ENCODE data around the gene WDR35.

The WDR35 gene

GRCh38 chr2:20005891-20006470 is 16.1 kb upstream of the WDR35 start:
- Histone ChIP-seq H3K9ac (ENCODE audit: low read depth, low read length) (no peak overlapping the region), H3K27me3 (ENCODE audit: insufficient read depth, low read length) (peaks cover 10% of the 10 kb centered on the region), H3K9me3 (ENCODE audit: insufficient read depth, low read depth, low read length) (no peaks in the 10 kb centered on the region), H3K4me3 (ENCODE audit: low read length) (no peak overlapping the region), H3K4me1 (ENCODE audit: insufficient read depth, low read length) (peaks cover 4% of the 10 kb centered on the region; the same call in 1 of the 2 replicates), H3K27ac (ENCODE audit: low read length) (no peak overlapping the region), H3K36me3 (ENCODE audit: insufficient read depth, low read depth, low read length) (no peaks in the 10 kb centered on the region)

GRCh38 chr2:20005067-20005627 is 15.2 kb upstream of the WDR35 start:
- no peaks in the 10 kb centered on the region for H3K9me3 ChIP-seq (ENCODE audit: insufficient read depth, low read depth, low read length)
- no peak overlapping the region for H3K9ac ChIP-seq (ENCODE audit: low read depth, low read length)
- no peak overlapping the region for H3K4me3 ChIP-seq (ENCODE audit: low read length)
- peaks cover 1% of the 10 kb centered on the region for H3K27me3 ChIP-seq (ENCODE audit: insufficient read depth, low read length)
- no peak overlapping the region for H3K27ac ChIP-seq (ENCODE audit: low read length)
- H3K36me3 ChIP-seq (ENCODE audit: insufficient read depth, low read depth, low read length): no peaks in the 10 kb centered on the region
- peaks cover 4% of the 10 kb centered on the region; the same call in 1 of the 2 replicates for H3K4me1 ChIP-seq (ENCODE audit: insufficient read depth, low read length)

- H3K27ac ChIP-seq (ENCODE audit: low read length): no peak overlapping the region
- H3K4me1 ChIP-seq (ENCODE audit: insufficient read depth, low read length): no peaks in the 10 kb centered on the region
- H3K27me3 ChIP-seq (ENCODE audit: insufficient read depth, low read length): no peaks in the 10 kb centered on the region
- H3K9ac ChIP-seq (ENCODE audit: low read depth, low read length): no peak overlapping the region
- no peaks in the 10 kb centered on the region for H3K36me3 ChIP-seq (ENCODE audit: insufficient read depth, low read depth, low read length)
- H3K4me3 ChIP-seq (ENCODE audit: low read length): no peak overlapping the region
- no peaks in the 10 kb centered on the region for H3K9me3 ChIP-seq (ENCODE audit: insufficient read depth, low read depth, low read length)
These were observed 11.5 kb upstream of the WDR35 start for GRCh38 chr2:20001361-20001863.

GRCh38 chr2:19993731-19994130 is 3.8 kb upstream of the WDR35 start:
- Histone ChIP-seq H3K4me3 (ENCODE audit: low read length) (no peak overlapping the region), H3K27ac (ENCODE audit: low read length) (no peak overlapping the region), H3K27me3 (ENCODE audit: insufficient read depth, low read length) (no peaks in the 10 kb centered on the region), H3K9me3 (ENCODE audit: insufficient read depth, low read depth, low read length) (no peaks in the 10 kb centered on the region), H3K9ac (ENCODE audit: low read depth, low read length) (no peak overlapping the region), H3K4me1 (ENCODE audit: insufficient read depth, low read length) (peaks cover 6% of the 10 kb centered on the region; the same call in 1 of the 2 replicates), H3K36me3 (ENCODE audit: insufficient read depth, low read depth, low read length) (no peaks in the 10 kb centered on the region)

GRCh38 chr2:19991895-19992294 is 2.0 kb upstream of the WDR35 start:
- H3K27me3 ChIP-seq (ENCODE audit: insufficient read depth, low read length): no peaks in the 10 kb centered on the region

GRCh38 chr2:19990416-19990728 is 467 bp upstream of the WDR35 start:
- peak overlapping the region; percentile 96 for H3K4me3 ChIP-seq (ENCODE audit: low read length)
- H3K9ac ChIP-seq (ENCODE audit: low read depth, low read length): peak overlapping the region; percentile 81; the same call in 1 of the 2 replicates
- H3K27me3 ChIP-seq (ENCODE audit: insufficient read depth, low read length): no peaks in the 10 kb centered on the region
- H3K36me3 ChIP-seq (ENCODE audit: insufficient read depth, low read depth, low read length): peaks cover 9% of the 10 kb centered on the region; the same call in 1 of the 2 replicates
- H3K9me3 ChIP-seq (ENCODE audit: insufficient read depth, low read depth, low read length): no peaks in the 10 kb centered on the region
- peak overlapping the region; percentile 77 for H3K27ac ChIP-seq (ENCODE audit: low read length)
- H3K4me1 ChIP-seq (ENCODE audit: insufficient read depth, low read length): peaks cover 6% of the 10 kb centered on the region; the same call in 1 of the 2 replicates

More at GRCh38 chr2:19991895-19992294, 2.0 kb upstream of the WDR35 start:
- Histone ChIP-seq H3K4me1 (ENCODE audit: insufficient read depth, low read length) (peaks cover 6% of the 10 kb centered on the region; the same call in 1 of the 2 replicates), H3K4me3 (ENCODE audit: low read length) (no peak overlapping the region), H3K9me3 (ENCODE audit: insufficient read depth, low read depth, low read length) (no peaks in the 10 kb centered on the region), H3K9ac (ENCODE audit: low read depth, low read length) (no peak overlapping the region), H3K27ac (ENCODE audit: low read length) (no peak overlapping the region), H3K36me3 (ENCODE audit: insufficient read depth, low read depth, low read length) (peaks cover 4% of the 10 kb centered on the region; the same call in 1 of the 2 replicates)

GRCh38 chr2:19989342-19989666 is 601 bp downstream of the WDR35 start:
- peaks cover 6% of the 10 kb centered on the region; the same call in 1 of the 2 replicates for H3K4me1 ChIP-seq (ENCODE audit: insufficient read depth, low read length)
- H3K36me3 ChIP-seq (ENCODE audit: insufficient read depth, low read depth, low read length): peaks cover 18% of the 10 kb centered on the region; the same call in 1 of the 2 replicates
- no peaks in the 10 kb centered on the region for H3K27me3 ChIP-seq (ENCODE audit: insufficient read depth, low read length)
- peak overlapping the region; percentile 4 for H3K27ac ChIP-seq (ENCODE audit: low read length)
- peak overlapping the region; percentile 96 for H3K4me3 ChIP-seq (ENCODE audit: low read length)
- peak overlapping the region; percentile 81; the same call in 1 of the 2 replicates for H3K9ac ChIP-seq (ENCODE audit: low read depth, low read length)
- H3K9me3 ChIP-seq (ENCODE audit: insufficient read depth, low read depth, low read length): no peaks in the 10 kb centered on the region

- H3K9me3 ChIP-seq (ENCODE audit: insufficient read depth, low read depth, low read length): no peaks in the 10 kb centered on the region
- peak overlapping the region; percentile 96 for H3K4me3 ChIP-seq (ENCODE audit: low read length)
- H3K9ac ChIP-seq (ENCODE audit: low read depth, low read length): peak overlapping the region; percentile 81; the same call in 1 of the 2 replicates
- H3K36me3 ChIP-seq (ENCODE audit: insufficient read depth, low read depth, low read length): peaks cover 22% of the 10 kb centered on the region; the same call in 1 of the 2 replicates
- no peak overlapping the region for H3K27ac ChIP-seq (ENCODE audit: low read length)
- no peaks in the 10 kb centered on the region for H3K27me3 ChIP-seq (ENCODE audit: insufficient read depth, low read length)
- H3K4me1 ChIP-seq (ENCODE audit: insufficient read depth, low read length): peaks cover 6% of the 10 kb centered on the region; the same call in 1 of the 2 replicates
These were observed 1.3 kb downstream of the WDR35 start for GRCh38 chr2:19988600-19988999.

- Histone ChIP-seq H3K4me1 (ENCODE audit: insufficient read depth, low read length) (peaks cover 6% of the 10 kb centered on the region; the same call in 1 of the 2 replicates), H3K9ac (ENCODE audit: low read depth, low read length) (no peak overlapping the region), H3K36me3 (ENCODE audit: insufficient read depth, low read depth, low read length) (peaks cover 23% of the 10 kb centered on the region; the same call in 1 of the 2 replicates), H3K4me3 (ENCODE audit: low read length) (peak overlapping the region; percentile 96; the same call in 1 of the 2 replicates), H3K9me3 (ENCODE audit: insufficient read depth, low read depth, low read length) (no peaks in the 10 kb centered on the region), H3K27ac (ENCODE audit: low read length) (no peak overlapping the region), H3K27me3 (ENCODE audit: insufficient read depth, low read length) (no peaks in the 10 kb centered on the region)
These were observed 2.0 kb downstream of the WDR35 start for GRCh38 chr2:19987936-19988335.

GRCh38 chr2:19982268-19982667 is 7.6 kb downstream of the WDR35 start:
- H3K36me3 ChIP-seq (ENCODE audit: insufficient read depth, low read depth, low read length): peaks cover 70% of the 10 kb centered on the region
- no peaks in the 10 kb centered on the region for H3K27me3 ChIP-seq (ENCODE audit: insufficient read depth, low read length)
- no peaks in the 10 kb centered on the region for H3K4me1 ChIP-seq (ENCODE audit: insufficient read depth, low read length)
- H3K9me3 ChIP-seq (ENCODE audit: insufficient read depth, low read depth, low read length): no peaks in the 10 kb centered on the region
- no peak overlapping the region for H3K9ac ChIP-seq (ENCODE audit: low read depth, low read length)
- no peak overlapping the region for H3K4me3 ChIP-seq (ENCODE audit: low read length)
- H3K27ac ChIP-seq (ENCODE audit: low read length): no peak overlapping the region

- Histone ChIP-seq H3K9ac (ENCODE audit: low read depth, low read length) (no peak overlapping the region), H3K27ac (ENCODE audit: low read length) (no peak overlapping the region), H3K9me3 (ENCODE audit: insufficient read depth, low read depth, low read length) (no peaks in the 10 kb centered on the region), H3K4me3 (ENCODE audit: low read length) (no peak overlapping the region), H3K4me1 (ENCODE audit: insufficient read depth, low read length) (no peaks in the 10 kb centered on the region), H3K27me3 (ENCODE audit: insufficient read depth, low read length) (no peaks in the 10 kb centered on the region), H3K36me3 (ENCODE audit: insufficient read depth, low read depth, low read length) (peaks cover 80% of the 10 kb centered on the region)
These were observed 10.0 kb downstream of the WDR35 start for GRCh38 chr2:19979932-19980331.

- Histone ChIP-seq H3K9me3 (ENCODE audit: insufficient read depth, low read depth, low read length) (no peaks in the 10 kb centered on the region), H3K27me3 (ENCODE audit: insufficient read depth, low read length) (no peaks in the 10 kb centered on the region), H3K9ac (ENCODE audit: low read depth, low read length) (no peak overlapping the region), H3K4me1 (ENCODE audit: insufficient read depth, low read length) (no peaks in the 10 kb centered on the region), H3K27ac (ENCODE audit: low read length) (no peak overlapping the region), H3K4me3 (ENCODE audit: low read length) (no peak overlapping the region), H3K36me3 (ENCODE audit: insufficient read depth, low read depth, low read length) (peaks cover 78% of the 10 kb centered on the region)
These were observed 16.4 kb downstream of the WDR35 start for GRCh38 chr2:19973466-19973865.

Measured in iPS-20b (cell line).